Measurements from ENCODE around the gene NEO1. TPM values are rescaled to one million over a fixed set of nuclear protein-coding genes. Genes with fewer than 3 reads are reported as not detected.
A peak's percentile ranks its signal among the peaks of the same experiment; 100 is the strongest.

The NEO1 gene
- total and polyA plus RNA-seq, 2 of the 13 experiments (the other 11 are each of a cell fraction or from before 2014, with no cell fraction given) = 8.4 to 11.0 TPM

GRCh38 chr15:73105064-73105463 is 52.8 kb downstream of the NEO1 start:
- in situ Hi-C loops (cut with HindIII; ENCODE audit: extremely low pct_ligation_motif_present, low pct_unique_long_range_greater_than_20kb) (no loop called here), intact Hi-C loops (cut with micrococcal nuclease; ENCODE audit: unreplicated experiment) (no loop called here)
- peak; percentile 65; the same call in 2 of the 3 replicates for ATAC-seq
- FAIRE-seq = no peak
- Histone ChIP-seq H4K20me1 (ENCODE audit: insufficient read depth, low read length) (no peaks in the 10 kb centered on the region), H3K27ac (ENCODE audit: extremely low read length, insufficient read depth, low read length) (no peak overlapping the region), H3K9ac (ENCODE audit: insufficient read depth, low read depth, low read length) (no peak overlapping the region), H2AFZ (ENCODE audit: low read length) (no peak overlapping the region), H3K27me3 (ENCODE audit: control insufficient read depth in 1 of 2, insufficient read depth in 2 of 2, low read length in 2 of 2) (no peaks in the 10 kb centered on the region), H3K4me3 (replicated peaks in 1 of 3; ENCODE audit: insufficient read depth in 1 of 3, low read depth in 2 of 3, low read length in 3 of 3) (no peak overlapping the region), H3K4me1 (ENCODE audit: insufficient read depth, low read length) (peaks cover 21% of the 10 kb centered on the region), H3K9me3 (ENCODE audit: low read length) (no peaks in the 10 kb centered on the region), H3K79me2 (ENCODE audit: insufficient read depth, low read length) (no peaks in the 10 kb centered on the region), H3K36me3 (replicated peaks in 1 of 2; ENCODE audit: control insufficient read depth in 1 of 2, insufficient read depth in 2 of 2, low read length in 2 of 2) (no peaks in the 10 kb centered on the region), H3K4me2 (ENCODE audit: low read depth, low read length) (peak overlapping the region; percentile 32; the same call in 1 of the 2 replicates)
- 10% methylated on average over 3 of the region's 3 CpGs for WGBS (ENCODE audit: low lambda C conversion rate)
- no TSS peak for BruUV-seq (replicated peaks)
- CTCF ChIA-PET (ENCODE audit: low intra/inter-chr PET ratio, low total read pairs) = no interaction called here
- peak; percentile 64 for DNase-seq (ENCODE audit: low spot score)
- POLR2A ChIA-PET = no interaction called here
- TF ChIP-seq ZNF891 (CRISPR knock-in tag; IDR thresholded peaks at IDR 0.05) (no peak), ZNF34 (CRISPR knock-in tag; IDR thresholded peaks at IDR 0.05; ENCODE audit: borderline replicate concordance) (no peak), ZNF550 (CRISPR knock-in tag; IDR thresholded peaks at IDR 0.05; ENCODE audit: borderline replicate concordance) (no peak), HINFP (CRISPR knock-in tag; IDR thresholded peaks at IDR 0.05; ENCODE audit: low read depth) (no peak), ZBTB10 (CRISPR knock-in tag; IDR thresholded peaks at IDR 0.05; ENCODE audit: borderline replicate concordance) (no peak), KLF13 (CRISPR knock-in tag; IDR thresholded peaks at IDR 0.05) (no peak), KIAA2018 (CRISPR knock-in tag; IDR thresholded peaks at IDR 0.05; ENCODE audit: borderline replicate concordance) (no peak), MYC (CRISPR knock-in tag; IDR thresholded peaks at IDR 0.05; ENCODE audit: borderline replicate concordance) (no peak)
- TF ChIP-seq, protein P1, sequence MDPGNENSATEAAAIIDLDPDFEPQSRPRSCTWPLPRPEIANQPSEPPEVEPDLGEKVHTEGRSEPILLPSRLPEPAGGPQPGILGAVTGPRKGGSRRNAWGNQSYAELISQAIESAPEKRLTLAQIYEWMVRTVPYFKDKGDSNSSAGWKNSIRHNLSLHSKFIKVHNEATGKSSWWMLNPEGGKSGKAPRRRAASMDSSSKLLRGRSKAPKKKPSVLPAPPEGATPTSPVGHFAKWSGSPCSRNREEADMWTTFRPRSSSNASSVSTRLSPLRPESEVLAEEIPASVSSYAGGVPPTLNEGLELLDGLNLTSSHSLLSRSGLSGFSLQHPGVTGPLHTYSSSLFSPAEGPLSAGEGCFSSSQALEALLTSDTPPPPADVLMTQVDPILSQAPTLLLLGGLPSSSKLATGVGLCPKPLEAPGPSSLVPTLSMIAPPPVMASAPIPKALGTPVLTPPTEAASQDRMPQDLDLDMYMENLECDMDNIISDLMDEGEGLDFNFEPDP (CRISPR knock-in tag; conservative IDR thresholded peaks at IDR 0.05) = no peak
